ENCODE data around the gene MRPL54. TPM values are rescaled to one million over a fixed set of nuclear protein-coding genes. Genes with fewer than 3 reads are reported as not detected.
A peak's percentile ranks its signal among the peaks of the same experiment; 100 is the strongest.
"Not testable (repeated sequence)": the region's sequence is repeated elsewhere in the genome, so short reads cannot be mapped to it uniquely, and the experiment has no call there.

Gene MRPL54
- total and polyA plus RNA-seq, 5 donors from 2014 or later: 98.0 to 208 (median 157) TPM

DNA sequence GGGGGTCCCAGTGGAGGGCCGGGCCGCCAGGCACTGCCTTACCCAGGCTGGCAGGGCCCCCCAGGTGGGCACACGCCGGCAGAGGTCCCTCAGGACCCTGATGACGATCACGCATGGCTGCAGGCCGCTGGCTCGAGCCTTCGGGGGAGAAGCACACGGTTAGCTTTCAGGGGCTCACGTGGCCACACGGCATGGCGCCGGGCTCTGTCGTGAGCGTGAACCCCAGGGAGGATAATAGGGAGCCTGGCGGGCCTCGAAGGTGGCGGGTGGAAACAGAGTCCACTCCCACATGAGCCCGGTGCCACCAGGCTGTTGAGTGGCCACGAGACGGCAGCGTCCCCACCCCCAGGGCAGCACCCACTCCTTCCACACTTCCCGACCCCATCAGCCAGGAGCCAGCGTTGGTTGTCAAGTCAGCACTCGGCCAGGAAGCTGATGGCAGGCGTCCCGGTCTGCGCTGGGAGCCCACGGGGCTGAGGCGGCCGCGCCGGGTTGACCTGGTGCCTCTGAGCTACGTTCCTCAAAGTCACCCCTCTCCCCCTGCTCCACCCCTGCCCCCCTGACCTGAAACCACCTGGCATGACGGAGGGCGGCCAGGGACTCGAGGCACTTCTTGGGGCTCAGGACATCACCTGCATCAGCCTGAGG, 48.4 kb downstream of the MRPL54 start:
- peaks cover 39% of the 10 kb centered on the region for H3K4me1 ChIP-seq (ENCODE audit: control insufficient read depth, insufficient read depth, low read length, poor library complexity, severe bottlenecking)

DNA sequence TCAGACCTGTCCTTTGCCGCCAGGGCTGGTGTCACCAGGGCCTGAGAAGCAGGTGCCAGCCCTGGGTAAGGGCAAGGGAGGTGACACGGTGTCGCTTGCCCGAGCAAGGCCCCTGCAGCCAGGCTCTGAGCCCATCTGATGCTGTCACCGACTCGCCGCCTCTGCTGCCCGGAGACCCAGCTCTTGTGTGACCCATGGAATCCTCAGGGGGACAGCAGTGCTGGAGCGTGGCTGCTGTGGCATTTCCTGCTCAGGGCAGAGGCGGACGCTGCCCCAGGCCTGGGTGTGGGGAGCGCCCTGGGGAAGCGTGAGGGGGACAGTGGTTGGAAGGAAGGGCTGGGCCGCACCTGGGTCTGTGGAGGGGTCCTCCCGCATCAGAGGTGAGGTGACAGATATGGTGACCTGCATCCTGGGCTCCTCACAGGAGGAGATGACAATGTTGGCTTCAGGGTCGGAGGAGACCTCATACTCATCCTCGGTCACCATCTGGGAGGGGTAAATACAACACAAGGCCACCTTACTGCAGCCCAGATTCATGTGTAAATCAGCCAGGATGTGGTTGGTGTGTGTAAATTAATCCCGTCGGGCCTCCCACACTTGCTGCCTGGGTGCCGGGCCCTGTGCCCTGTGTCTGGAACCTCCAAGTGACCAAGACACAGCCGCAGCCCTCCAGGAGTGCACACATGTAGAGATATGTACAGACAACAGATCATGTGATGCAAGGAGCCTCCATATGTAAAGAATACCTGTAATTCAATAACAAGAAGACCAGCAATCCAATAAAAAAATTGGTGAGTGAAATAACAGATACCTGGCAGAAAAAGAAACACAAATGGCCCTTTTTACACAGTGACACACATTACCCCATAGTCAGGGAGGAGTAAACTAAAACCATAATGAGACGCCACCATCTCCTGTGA, 51.3 kb downstream of the MRPL54 start:
- Histone ChIP-seq H3K9me3 (ENCODE audit: control insufficient read depth in 2 of 2, low read length in 2 of 2) (no peaks in the 10 kb centered on the region), H3K27me3 (ENCODE audit: control insufficient read depth, insufficient read depth, low read length) (no peaks in the 10 kb centered on the region), H3K4me1 (ENCODE audit: control insufficient read depth, insufficient read depth, low read length, poor library complexity, severe bottlenecking) (peaks cover 39% of the 10 kb centered on the region), H3K27ac (ENCODE audit: insufficient read depth, low read length, poor library complexity, severe bottlenecking) (peak overlapping the region; percentile 72), H3K36me3 (ENCODE audit: control insufficient read depth, insufficient read depth, low read length) (no peaks in the 10 kb centered on the region), H3K4me3 (ENCODE audit: low read depth, low read length) (no peak overlapping the region)
- peak overlapping the region; percentile 54 to 75 (median 66) for H3K4me3 Mint-ChIP-seq
- peak overlapping the region; percentile 77 to 95 (median 94) for H3K27ac Mint-ChIP-seq
- no peaks in the 10 kb centered on the region for H3K27me3 Mint-ChIP-seq
- peaks cover 0 to 2% (median 0%) of the 10 kb centered on the region in 7 donors for H3K9me3 Mint-ChIP-seq
- H3K4me1 Mint-ChIP-seq: peaks cover 6 to 50% (median 30%) of the 10 kb centered on the region in 4 donors
- peak in 1 of 3 donors; percentile 28 for DNase-seq
- ATAC-seq (ENCODE audit: low read depth in 2 of 2): no peak
- no peaks in the 10 kb centered on the region for H3K36me3 Mint-ChIP-seq

More for the DNA sequence above, 48.4 kb downstream of the MRPL54 start:
- Histone ChIP-seq H3K27ac (ENCODE audit: insufficient read depth, low read length, poor library complexity, severe bottlenecking) (no peak overlapping the region), H3K27me3 (ENCODE audit: control insufficient read depth, insufficient read depth, low read length) (no peaks in the 10 kb centered on the region), H3K4me3 (ENCODE audit: low read depth, low read length) (no peak overlapping the region), H3K36me3 (ENCODE audit: control insufficient read depth, insufficient read depth, low read length) (no peaks in the 10 kb centered on the region), H3K9me3 (ENCODE audit: control insufficient read depth in 2 of 2, low read length in 2 of 2) (no peaks in the 10 kb centered on the region)
- DNase-seq: no peak
- no peak for ATAC-seq (ENCODE audit: low read depth in 2 of 2)
- H3K27me3 Mint-ChIP-seq: no peaks in the 10 kb centered on the region
- no peak overlapping the region for H3K4me3 Mint-ChIP-seq
- peak overlapping the region in 1 of 3 donors; percentile 78 for H3K27ac Mint-ChIP-seq
- H3K36me3 Mint-ChIP-seq: no peaks in the 10 kb centered on the region
- peaks cover 6 to 48% (median 27%) of the 10 kb centered on the region in 4 donors for H3K4me1 Mint-ChIP-seq
- H3K9me3 Mint-ChIP-seq: peaks cover 0 to 2% (median 0%) of the 10 kb centered on the region in 7 donors

DNA sequence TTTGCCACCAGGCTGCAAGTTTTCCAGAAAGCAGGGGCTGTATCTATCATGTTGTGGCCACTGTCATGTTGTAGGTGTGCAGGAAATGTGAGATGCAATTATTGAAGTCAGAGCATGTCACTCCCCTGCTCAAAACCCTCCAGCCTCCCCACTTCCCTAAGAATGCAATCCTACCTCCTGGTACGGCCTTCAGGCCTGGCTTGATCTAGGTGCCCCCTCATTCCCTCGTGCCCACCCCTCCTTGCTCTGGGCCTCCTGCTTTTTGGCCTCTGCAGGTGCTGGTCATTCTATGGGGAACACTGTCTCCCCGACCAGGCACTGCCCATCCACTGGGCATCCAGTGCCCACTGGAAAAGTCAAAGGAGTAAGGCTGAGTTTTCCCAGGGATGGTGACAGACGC, 52.2 kb downstream of the MRPL54 start:
- Mint-ChIP-seq H3K4me1 (peaks cover 6 to 50% (median 28%) of the 10 kb centered on the region in 4 donors), H3K36me3 (no peaks in the 10 kb centered on the region), H3K27ac (peak overlapping the region; percentile 32 to 95 (median 94)), H3K27me3 (no peaks in the 10 kb centered on the region), H3K4me3 (peak overlapping the region in 3 of 4 donors; percentile 40 to 62 (median 54)), H3K9me3 (peaks cover 0 to 2% (median 0%) of the 10 kb centered on the region in 7 donors)
- H3K36me3 ChIP-seq (ENCODE audit: control insufficient read depth, insufficient read depth, low read length): no peaks in the 10 kb centered on the region
- DNase-seq (no peak), ATAC-seq (ENCODE audit: low read depth in 2 of 2) (no peak)
- no peaks in the 10 kb centered on the region for H3K27me3 ChIP-seq (ENCODE audit: control insufficient read depth, insufficient read depth, low read length)
- no peak overlapping the region for H3K4me3 ChIP-seq (ENCODE audit: low read depth, low read length)
- H3K9me3 ChIP-seq (ENCODE audit: control insufficient read depth in 2 of 2, low read length in 2 of 2): no peaks in the 10 kb centered on the region
- no peak overlapping the region for H3K27ac ChIP-seq (ENCODE audit: insufficient read depth, low read length, poor library complexity, severe bottlenecking)
- H3K4me1 ChIP-seq (ENCODE audit: control insufficient read depth, insufficient read depth, low read length, poor library complexity, severe bottlenecking): peaks cover 39% of the 10 kb centered on the region

DNA sequence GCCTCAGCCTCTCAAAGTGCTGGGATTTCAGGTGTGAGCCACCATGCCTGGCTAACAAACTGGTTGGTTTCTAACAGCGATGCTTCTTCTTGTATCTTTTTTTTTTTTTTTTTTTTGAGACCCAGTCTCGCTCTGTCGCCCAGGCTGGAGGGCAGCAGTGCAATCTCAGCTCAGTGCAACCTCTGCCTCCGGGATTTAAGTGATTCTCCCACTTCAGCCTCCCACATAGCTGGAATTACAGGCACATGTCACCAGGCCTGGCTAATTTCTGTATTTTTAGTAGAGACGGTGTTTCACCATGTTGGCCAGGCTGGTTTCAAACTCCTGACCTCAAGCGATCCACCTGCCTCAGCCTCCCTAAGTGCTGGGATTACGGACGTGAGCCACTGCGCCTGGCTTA, 53.7 kb downstream of the MRPL54 start:
- ATAC-seq (ENCODE audit: low read depth in 2 of 2); H3K27me3 ChIP-seq (ENCODE audit: control insufficient read depth, insufficient read depth, low read length); H3K9me3 Mint-ChIP-seq; DNase-seq; H3K36me3 ChIP-seq (ENCODE audit: control insufficient read depth, insufficient read depth, low read length); H3K9me3 ChIP-seq (ENCODE audit: control insufficient read depth in 2 of 2, low read length in 2 of 2); H3K4me3 Mint-ChIP-seq; H3K4me3 ChIP-seq (ENCODE audit: low read depth, low read length); H3K36me3 Mint-ChIP-seq; H3K27ac Mint-ChIP-seq; H3K27ac ChIP-seq (ENCODE audit: insufficient read depth, low read length, poor library complexity, severe bottlenecking); H3K27me3 Mint-ChIP-seq: not testable (repeated sequence)
- peaks cover 29% of the 10 kb centered on the region for H3K4me1 ChIP-seq (ENCODE audit: control insufficient read depth, insufficient read depth, low read length, poor library complexity, severe bottlenecking)
- H3K4me1 Mint-ChIP-seq: peaks cover 6 to 50% (median 28%) of the 10 kb centered on the region in 4 donors

DNA sequence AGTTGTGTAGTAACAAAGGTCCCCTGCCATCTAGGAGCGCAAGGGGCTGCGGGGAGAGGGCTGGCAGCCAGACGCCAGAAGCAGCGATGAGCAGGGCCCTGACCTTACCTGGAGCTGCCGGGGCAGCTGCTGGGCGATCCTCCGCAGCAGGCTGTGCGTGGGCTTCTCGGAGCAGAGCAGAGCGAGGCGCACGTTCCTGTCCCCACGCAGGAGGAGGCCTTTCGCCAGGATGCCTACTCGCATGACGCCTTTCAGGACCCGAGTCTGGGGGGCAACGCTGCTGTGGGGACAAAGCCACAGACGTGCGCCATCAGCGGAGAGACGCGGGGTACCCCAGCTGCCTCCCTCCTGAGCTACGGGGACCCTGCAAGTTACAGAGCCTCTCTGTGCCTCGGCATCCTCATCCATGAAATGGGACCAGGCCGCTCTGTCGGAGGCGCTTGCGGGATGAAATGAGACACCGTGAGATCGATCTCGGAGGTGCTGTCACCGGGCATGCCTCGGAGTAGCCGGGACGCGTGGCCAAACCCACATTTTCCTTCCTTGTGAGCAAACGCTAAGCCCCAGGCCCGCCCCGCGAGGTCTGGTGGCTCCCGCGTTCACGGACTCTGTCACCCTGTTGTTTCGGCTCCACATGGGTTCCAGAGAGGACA, 54.2 kb downstream of the MRPL54 start:
- H3K27me3 ChIP-seq (ENCODE audit: control insufficient read depth, insufficient read depth, low read length): no peaks in the 10 kb centered on the region
- no peak for ATAC-seq (ENCODE audit: low read depth in 2 of 2)
- peaks cover 31% of the 10 kb centered on the region for H3K4me1 ChIP-seq (ENCODE audit: control insufficient read depth, insufficient read depth, low read length, poor library complexity, severe bottlenecking)
- H3K27ac Mint-ChIP-seq: no peak overlapping the region
- H3K9me3 ChIP-seq (ENCODE audit: control insufficient read depth in 2 of 2, low read length in 2 of 2): no peaks in the 10 kb centered on the region
- peaks cover 6 to 48% (median 28%) of the 10 kb centered on the region in 4 donors for H3K4me1 Mint-ChIP-seq
- H3K4me3 ChIP-seq (ENCODE audit: low read depth, low read length): no peak overlapping the region
- no peak for DNase-seq
- H3K36me3 ChIP-seq (ENCODE audit: control insufficient read depth, insufficient read depth, low read length): no peaks in the 10 kb centered on the region
- no peak overlapping the region for H3K4me3 Mint-ChIP-seq
- H3K9me3 Mint-ChIP-seq: peaks cover 0 to 2% (median 0%) of the 10 kb centered on the region in 7 donors
- H3K27ac ChIP-seq (ENCODE audit: insufficient read depth, low read length, poor library complexity, severe bottlenecking): no peak overlapping the region
- no peaks in the 10 kb centered on the region for H3K36me3 Mint-ChIP-seq
- no peaks in the 10 kb centered on the region for H3K27me3 Mint-ChIP-seq

Other genes starting within 250 kb of the MRPL54 start
- 10.9 TPM for gene TEKTIP1, start 223.5 kb upstream of the MRPL54 start, total RNA-seq
- gene TEKTIP1, start 223.5 kb upstream of the MRPL54 start, polyA plus RNA-seq: under 1 TPM in 1 of 4 donors, not detected in 3; 0.44 TPM
- 63.8 TPM for gene MFSD12, start 205.1 kb upstream of the MRPL54 start, total RNA-seq
- gene MFSD12, start 205.1 kb upstream of the MRPL54 start, polyA plus RNA-seq: 10 to 100 TPM; 28.5 to 39.8 (median 33.7) TPM
- 47.8 TPM for gene HMG20B, start 189.7 kb upstream of the MRPL54 start, total RNA-seq
- gene HMG20B, start 189.7 kb upstream of the MRPL54 start, polyA plus RNA-seq: 10 to 100 TPM; 35.4 to 49.3 (median 40.6) TPM
- 0.52 TPM for gene GIPC3, start 177.2 kb upstream of the MRPL54 start, total RNA-seq
- gene GIPC3, start 177.2 kb upstream of the MRPL54 start, polyA plus RNA-seq: under 1 TPM in 1 of 4 donors, not detected in 3; 0.10 TPM
- gene TBXA2R, start 155.8 kb upstream of the MRPL54 start, total RNA-seq: 1.7 TPM
- under 1 TPM in 3 of 4 donors, not detected in 1; 0.19 to 0.85 (median 0.61) TPM for gene TBXA2R, start 155.8 kb upstream of the MRPL54 start, polyA plus RNA-seq
- 32.7 TPM for gene CACTIN, start 135.9 kb upstream of the MRPL54 start, total RNA-seq
- 10 to 100 TPM in 1 of 4 donors, 1 to 10 TPM in 3; 2.9 to 10.4 (median 8.9) TPM for gene CACTIN, start 135.9 kb upstream of the MRPL54 start, polyA plus RNA-seq
- gene PIP5K1C, start 62.2 kb upstream of the MRPL54 start, total RNA-seq: 28.1 TPM
- gene PIP5K1C, start 62.2 kb upstream of the MRPL54 start, polyA plus RNA-seq: 1 to 10 TPM; 3.8 to 5.7 (median 4.2) TPM
- gene TJP3, start 54.3 kb upstream of the MRPL54 start, total RNA-seq: 20.6 TPM
- gene TJP3, start 54.3 kb upstream of the MRPL54 start, polyA plus RNA-seq: 10 to 100 TPM; 22.9 to 34.4 (median 29.9) TPM
- gene APBA3, start 990 bp upstream of the MRPL54 start, total RNA-seq: 81.0 TPM
- gene APBA3, start 990 bp upstream of the MRPL54 start, polyA plus RNA-seq: 10 to 100 TPM; 35.0 to 50.2 (median 44.2) TPM
- gene RAX2, start 9.5 kb downstream of the MRPL54 start, total RNA-seq: not detected
- gene RAX2, start 9.5 kb downstream of the MRPL54 start, polyA plus RNA-seq: under 1 TPM in 2 of 4 donors, not detected in 2; 0.08 to 0.09 TPM
- gene MATK, start 23.7 kb downstream of the MRPL54 start, total RNA-seq: 1.4 TPM
- 1 to 10 TPM; 1.4 to 4.7 (median 2.3) TPM for gene MATK, start 23.7 kb downstream of the MRPL54 start, polyA plus RNA-seq
- not detected for gene ZFR2, start 106.4 kb downstream of the MRPL54 start, total RNA-seq
- 1 to 10 TPM in 1 of 4 donors, under 1 TPM in 3; 0.06 to 1.3 (median 0.57) TPM for gene ZFR2, start 106.4 kb downstream of the MRPL54 start, polyA plus RNA-seq
- not detected for gene ATCAY, start 118.0 kb downstream of the MRPL54 start, total RNA-seq
- gene ATCAY, start 118.0 kb downstream of the MRPL54 start, polyA plus RNA-seq: not detected
- not detected for gene NMRK2, start 170.4 kb downstream of the MRPL54 start, total RNA-seq
- not detected for gene NMRK2, start 170.4 kb downstream of the MRPL54 start, polyA plus RNA-seq
- 42.3 TPM for gene DAPK3, start 208.4 kb downstream of the MRPL54 start, total RNA-seq
- gene DAPK3, start 208.4 kb downstream of the MRPL54 start, polyA plus RNA-seq: 10 to 100 TPM; 20.7 to 31.3 (median 24.6) TPM
- 2,369 TPM for gene EEF2, start 222.8 kb downstream of the MRPL54 start, total RNA-seq
- 100 to 1,000 TPM; 564 to 602 (median 587) TPM for gene EEF2, start 222.8 kb downstream of the MRPL54 start, polyA plus RNA-seq
- 25.4 TPM for gene PIAS4, start 245.1 kb downstream of the MRPL54 start, total RNA-seq
- 10 to 100 TPM in 1 of 4 donors, 1 to 10 TPM in 3; 4.1 to 10.4 (median 4.4) TPM for gene PIAS4, start 245.1 kb downstream of the MRPL54 start, polyA plus RNA-seq

All from CD4-positive, CD25-positive, alpha-beta regulatory T cell (primary cell).